HG03108 (cell line): ENCODE results near the gene TMEM131.
"Not testable (repeated sequence)": the region's sequence is repeated elsewhere in the genome, so short reads cannot be mapped to it uniquely, and the experiment has no call there.

ENCODE experiments used
- ATAC-seq: cut with Tn5 transposase; IDR thresholded peaks from one replicate; pipeline ENCODE4 v1.9.1; 2021; ENCODE audit warnings: moderate library complexity; ENCODE audit not compliant: unreplicated experiment

Gene TMEM131

DNA sequence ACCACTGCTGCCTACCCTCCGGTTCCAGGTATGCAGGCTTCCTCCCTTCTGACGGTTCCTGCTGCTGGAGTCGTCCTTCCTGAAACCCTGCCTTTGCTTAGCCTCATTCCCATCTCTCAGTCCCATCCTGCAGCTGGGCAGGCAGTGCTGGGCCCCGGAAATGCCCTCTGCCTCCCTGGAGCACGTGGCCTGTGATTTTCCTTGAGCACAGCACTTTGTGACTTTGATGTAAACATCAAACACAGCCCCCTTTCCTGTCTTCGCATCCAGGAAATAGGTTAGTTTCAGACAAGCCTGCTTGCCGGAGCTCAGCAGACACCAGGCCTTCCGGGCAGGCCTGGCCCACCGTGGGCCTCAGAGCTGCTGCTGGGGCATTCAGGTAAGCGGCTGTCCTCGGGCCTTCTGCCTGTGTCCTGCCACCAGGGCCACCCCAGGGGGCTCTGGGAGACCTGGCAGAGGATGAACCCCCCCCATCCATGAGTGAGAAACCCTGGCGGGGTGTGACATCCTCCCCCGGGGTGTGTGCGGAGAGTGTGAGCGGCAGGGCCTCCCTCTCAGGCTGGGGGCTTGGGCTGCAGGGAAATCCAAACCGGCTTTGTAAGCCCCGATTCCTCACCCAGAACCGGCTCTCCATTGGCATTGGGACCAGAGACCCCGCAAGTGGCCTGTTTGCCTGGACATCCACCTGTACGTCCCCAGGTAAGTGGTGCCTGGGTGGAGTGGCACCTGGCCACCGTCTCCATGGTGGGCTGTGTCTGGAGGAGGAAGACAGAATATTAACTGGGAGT, 282.3 kb downstream of the TMEM131 start, which contains the start of gene ZAP70:
TSS of gene ZAP70 (plus strand) at position 281 of the 788 bp plus-strand sequence. CDS start 10,461 bp downstream, outside the sequence.
- no peak for ATAC-seq

DNA sequence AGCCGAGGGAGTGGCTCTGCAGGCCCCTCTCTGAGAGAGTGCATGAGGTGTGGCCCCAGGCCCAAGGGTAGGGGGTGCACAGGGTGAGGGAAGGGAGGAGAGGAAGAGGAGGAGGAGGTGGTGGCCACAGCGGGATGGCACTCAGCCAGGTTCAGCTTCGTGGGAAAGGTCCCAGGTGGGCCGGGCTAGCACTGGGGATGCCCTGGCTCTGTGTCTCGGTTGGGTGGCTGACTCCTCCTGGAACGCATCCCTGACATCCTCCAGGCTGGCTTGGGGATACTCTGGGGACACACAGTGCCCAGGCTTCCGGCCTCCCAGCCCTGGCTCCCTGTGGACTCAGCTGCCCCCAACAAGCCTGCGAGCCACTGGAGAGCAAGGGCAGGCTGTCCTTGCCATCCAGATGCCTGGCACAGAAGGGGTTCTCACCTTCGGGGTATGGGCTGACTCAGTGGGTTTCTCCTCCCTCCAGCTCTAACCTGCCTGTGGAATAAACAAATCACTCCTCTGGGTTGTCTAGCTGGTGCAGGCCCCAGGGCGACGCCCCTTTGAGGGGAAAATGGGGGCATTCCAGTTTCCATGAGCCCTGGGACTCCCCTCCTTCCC, 283.0 kb downstream of the TMEM131 start:
- ATAC-seq = no peak

DNA sequence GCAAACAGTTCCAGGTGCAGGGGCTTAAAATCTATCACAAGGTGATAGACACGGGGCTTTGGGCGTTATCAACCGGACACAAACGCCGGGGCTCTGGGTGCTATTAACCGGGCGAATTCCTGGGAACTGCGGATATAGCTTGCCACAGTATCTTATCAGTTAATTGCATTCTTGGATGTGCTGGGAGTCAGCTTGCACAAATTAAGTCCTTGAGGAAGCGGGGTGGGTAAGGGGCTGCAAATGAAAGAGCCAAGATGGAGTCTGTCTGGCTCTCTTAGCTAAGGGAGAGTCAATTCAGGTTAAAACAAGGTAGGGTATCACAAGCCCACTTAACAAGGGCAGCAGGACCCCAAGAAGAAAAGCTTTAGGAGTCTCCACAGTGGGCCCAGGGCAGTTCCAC, 283.6 kb downstream of the TMEM131 start:
- ATAC-seq = not testable (repeated sequence)

DNA sequence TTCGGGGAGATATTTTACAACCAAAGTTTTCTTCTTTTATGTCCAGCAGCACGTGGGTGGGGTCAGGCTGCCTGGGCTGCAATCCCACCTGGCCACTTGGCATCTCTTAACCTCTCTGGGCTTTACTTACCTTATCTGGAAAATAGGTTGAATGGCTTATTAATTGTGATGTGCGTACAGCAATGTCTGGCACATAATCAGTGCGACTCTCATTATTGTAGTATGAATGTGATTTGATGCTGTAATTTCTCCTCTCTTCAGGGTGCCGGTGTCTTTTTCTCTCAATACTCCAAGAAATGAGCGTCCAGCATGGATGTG, 284.4 kb downstream of the TMEM131 start:
- no peak for ATAC-seq

DNA sequence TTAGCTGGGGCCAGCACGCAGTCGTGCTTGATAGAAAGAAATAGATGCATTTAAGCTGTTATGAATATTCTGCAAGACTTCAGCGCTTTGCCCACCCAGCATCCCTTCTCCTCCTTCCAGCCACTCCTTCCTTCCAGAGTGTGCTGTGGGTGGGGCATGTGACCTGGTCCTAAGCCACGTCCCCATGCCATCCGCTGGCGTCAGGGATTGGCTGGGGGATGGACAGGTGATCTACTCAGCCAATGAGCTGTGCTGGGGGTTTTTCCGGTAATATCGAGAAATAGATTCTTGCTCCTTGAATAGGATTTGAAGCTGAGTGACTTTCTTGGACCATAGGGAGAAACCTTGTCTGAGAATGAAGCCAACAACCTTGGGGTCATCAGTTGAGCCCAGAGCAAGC, 287.1 kb downstream of the TMEM131 start:
- no peak for ATAC-seq

DNA sequence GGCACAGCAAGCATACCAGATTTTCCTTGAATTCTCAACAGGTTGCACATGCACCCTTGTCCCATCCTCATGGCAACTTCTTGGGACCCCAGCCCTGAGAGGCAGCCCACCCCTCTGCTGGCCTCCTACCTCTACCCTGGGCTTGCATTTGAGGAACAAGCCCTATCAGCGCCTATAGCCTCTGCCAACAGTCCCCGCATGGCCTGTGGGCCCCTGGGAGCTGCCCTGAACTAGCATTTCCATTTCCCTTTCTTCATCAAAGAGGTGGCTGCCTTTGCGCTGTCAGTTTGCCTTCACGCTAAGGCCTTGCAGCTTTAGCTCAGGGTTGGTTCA, 287.7 kb downstream of the TMEM131 start:
- no peak for ATAC-seq

DNA sequence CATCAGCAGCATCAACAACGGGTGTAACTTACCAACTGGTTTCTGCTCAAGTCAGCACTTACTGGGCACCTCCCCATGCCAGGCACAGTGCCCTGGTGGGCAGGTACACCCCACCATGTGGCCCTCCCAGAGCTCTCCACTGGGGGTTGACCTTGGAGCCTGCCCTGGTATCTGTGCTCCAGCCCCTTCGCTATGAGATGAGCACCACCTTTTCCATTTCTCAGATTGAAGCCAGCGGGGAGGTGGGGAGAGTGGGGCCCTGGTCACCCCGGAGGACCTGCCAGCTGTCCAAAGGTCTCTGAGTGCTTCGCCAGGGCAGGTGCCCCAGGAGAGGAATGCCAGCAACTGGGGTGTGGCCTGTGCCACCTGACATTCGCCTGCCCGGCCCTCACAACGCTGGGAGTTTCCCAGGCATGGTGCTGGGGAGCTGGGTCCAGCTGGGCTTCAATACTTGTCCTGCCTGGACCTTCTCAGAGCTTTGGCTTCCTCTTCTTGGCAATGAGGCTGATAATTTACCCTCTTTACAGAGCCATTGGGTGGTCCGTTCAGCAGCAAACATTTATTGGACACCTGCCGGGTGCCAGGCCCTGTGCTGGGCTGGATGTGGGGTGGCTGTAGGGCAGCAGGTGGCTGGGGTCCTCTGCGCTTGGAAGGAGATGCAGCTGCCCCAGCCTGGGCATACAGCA, 288.2 kb downstream of the TMEM131 start:
- no peak for ATAC-seq

DNA sequence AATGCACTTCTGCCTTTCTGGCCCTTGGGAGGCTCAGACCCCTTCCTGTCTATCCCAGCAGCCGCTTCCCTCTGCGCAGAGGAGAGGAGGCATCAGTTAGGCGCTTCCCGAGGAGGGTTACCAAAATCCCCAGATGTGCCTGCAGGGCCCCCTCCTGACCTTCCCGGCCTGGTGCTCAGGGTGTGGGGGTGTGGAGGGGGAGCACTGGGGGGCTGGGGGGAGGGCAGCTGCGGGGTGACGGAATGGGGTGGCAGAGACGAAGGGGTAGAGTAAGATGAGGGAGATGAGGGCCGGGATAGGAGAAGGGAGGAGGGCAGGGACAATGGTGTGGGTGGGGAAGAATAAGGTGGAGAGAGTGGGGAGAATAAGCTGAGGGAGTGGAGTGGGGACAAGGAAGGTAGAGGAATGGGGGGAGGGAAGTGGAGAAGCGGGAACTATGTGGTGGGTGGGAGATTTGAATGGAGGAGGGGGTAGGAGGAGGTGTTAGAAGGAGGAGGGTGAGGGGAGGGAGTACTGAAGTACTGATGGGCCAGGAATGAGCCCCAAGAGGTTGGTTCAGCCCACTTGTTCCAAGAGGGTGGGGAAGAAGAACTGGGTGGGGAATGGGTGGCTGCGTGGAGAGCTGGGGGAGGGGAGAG, 288.9 kb downstream of the TMEM131 start:
- ATAC-seq = no peak
